WERI-Rb-1 (cell line): ENCODE results near the gene SERP2.

Source experiments
- DNase-seq: peaks from one replicate; pipeline ENCODE4 v3.0.0-alpha.2; 2020
- H3K27ac ChIP-seq: fragments of 250-450 bp; sonication (Bioruptor Pico); 2 replicates; pipeline ENCODE4 v1.5.1; 2020; ENCODE audit warnings: mild to moderate bottlenecking, moderate library complexity
- H3K27me3 ChIP-seq: fragments of 250-450 bp; sonication (Bioruptor Pico); 2 replicates; pipeline ENCODE4 v1.5.1; 2021; ENCODE audit warnings: mild to moderate bottlenecking, low read depth, moderate library complexity; ENCODE audit not compliant: insufficient read depth, severe bottlenecking
- H3K36me3 ChIP-seq: fragments of 250-450 bp; sonication (Bioruptor Pico); 2 replicates; pipeline ENCODE4 v1.5.1; 2020; ENCODE audit warnings: mild to moderate bottlenecking, moderate library complexity
- H3K4me3 ChIP-seq: 2 replicates; pipeline ENCODE4 v1.5.1; 2011; ENCODE audit warnings: low read depth, mild to moderate bottlenecking, control low read depth, low read length
- H3K9me3 ChIP-seq: fragments of 250-450 bp; sonication (Bioruptor Pico); 2 replicates; pipeline ENCODE4 v1.5.1; 2021; ENCODE audit warnings: mild to moderate bottlenecking, moderate library complexity; ENCODE audit not compliant: severe bottlenecking
- TF ChIP-seq, protein P1 (sequence below): IDR thresholded peaks from 2 replicates; pipeline ENCODE4 v1.5.1; 2011; ENCODE audit warnings: low read depth, mild to moderate bottlenecking, control low read depth, inconsistent platforms, low read length

The SERP2 gene

DNA sequence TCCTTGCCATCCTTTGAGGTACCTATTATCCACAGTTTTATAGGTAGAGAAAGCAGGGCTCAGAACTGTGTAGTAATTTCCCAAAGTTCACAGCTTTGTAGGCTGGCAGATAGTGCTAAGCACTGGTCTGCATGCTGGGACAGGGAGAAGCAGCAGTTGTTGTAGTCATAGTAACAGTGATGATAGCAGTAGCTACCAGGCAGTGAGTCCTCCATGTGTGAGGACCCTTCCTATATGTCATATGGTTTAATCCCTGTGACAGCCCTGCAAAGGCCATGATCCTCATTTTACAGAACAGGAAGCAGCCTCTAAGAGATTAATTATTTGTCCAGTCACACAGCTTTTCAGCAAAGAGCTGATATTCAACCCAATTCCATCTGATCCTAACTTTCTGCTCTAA lies 21.0 kb downstream of the SERP2 start:
- H3K4me3 ChIP-seq, result no peak overlapping the region

DNA sequence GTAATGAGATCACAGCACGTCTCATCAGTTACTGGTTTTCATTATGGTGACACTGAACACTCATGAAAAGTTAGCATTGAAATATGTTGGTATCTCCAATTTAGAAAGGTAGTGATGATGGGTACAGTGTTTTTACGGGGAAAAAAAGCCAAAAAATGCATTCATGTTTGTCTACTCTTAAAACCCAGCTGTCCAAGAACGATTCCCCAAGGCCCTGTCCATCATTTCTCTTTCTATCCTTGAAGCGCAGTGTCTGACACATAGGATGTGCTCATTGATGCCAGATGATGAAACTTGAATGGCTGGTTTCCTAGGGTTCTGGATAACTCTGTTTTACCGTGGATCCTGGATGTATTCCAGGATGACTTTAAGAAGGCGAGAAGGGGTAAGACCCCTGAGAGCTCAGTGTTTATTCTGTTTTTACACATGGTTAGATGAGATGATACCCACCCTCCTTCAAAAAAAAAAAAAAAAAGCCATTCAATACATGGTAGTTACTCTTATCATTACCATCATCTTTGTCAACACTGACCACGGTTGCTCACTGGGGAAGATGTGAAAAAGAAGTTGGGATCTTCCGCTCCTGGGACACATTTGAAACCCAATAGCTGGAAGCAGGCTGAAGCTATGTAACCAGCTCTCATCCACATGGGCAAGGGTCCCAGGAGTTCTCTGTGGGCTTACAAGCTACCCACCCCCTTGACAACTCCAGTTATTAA lies 22.5 kb downstream of the SERP2 start:
- no peaks in the 10 kb centered on the region for H3K9me3 ChIP-seq
- H3K36me3 ChIP-seq, result no peaks in the 10 kb centered on the region
- H3K4me3 ChIP-seq, result no peak overlapping the region
- no peak for DNase-seq
- H3K27me3 ChIP-seq, result no peaks in the 10 kb centered on the region
- H3K27ac ChIP-seq, result peak overlapping the region; percentile 68
- TF ChIP-seq, protein P1, sequence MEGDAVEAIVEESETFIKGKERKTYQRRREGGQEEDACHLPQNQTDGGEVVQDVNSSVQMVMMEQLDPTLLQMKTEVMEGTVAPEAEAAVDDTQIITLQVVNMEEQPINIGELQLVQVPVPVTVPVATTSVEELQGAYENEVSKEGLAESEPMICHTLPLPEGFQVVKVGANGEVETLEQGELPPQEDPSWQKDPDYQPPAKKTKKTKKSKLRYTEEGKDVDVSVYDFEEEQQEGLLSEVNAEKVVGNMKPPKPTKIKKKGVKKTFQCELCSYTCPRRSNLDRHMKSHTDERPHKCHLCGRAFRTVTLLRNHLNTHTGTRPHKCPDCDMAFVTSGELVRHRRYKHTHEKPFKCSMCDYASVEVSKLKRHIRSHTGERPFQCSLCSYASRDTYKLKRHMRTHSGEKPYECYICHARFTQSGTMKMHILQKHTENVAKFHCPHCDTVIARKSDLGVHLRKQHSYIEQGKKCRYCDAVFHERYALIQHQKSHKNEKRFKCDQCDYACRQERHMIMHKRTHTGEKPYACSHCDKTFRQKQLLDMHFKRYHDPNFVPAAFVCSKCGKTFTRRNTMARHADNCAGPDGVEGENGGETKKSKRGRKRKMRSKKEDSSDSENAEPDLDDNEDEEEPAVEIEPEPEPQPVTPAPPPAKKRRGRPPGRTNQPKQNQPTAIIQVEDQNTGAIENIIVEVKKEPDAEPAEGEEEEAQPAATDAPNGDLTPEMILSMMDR, result no peak

More for the DNA sequence above, 21.0 kb downstream of the SERP2 start:
- H3K27me3 ChIP-seq, result no peaks in the 10 kb centered on the region
- TF ChIP-seq, protein P1, result no peak
- peak; percentile 24 for DNase-seq
- H3K27ac ChIP-seq, result no peak overlapping the region
- H3K9me3 ChIP-seq, result no peaks in the 10 kb centered on the region
- H3K36me3 ChIP-seq, result no peaks in the 10 kb centered on the region

DNA sequence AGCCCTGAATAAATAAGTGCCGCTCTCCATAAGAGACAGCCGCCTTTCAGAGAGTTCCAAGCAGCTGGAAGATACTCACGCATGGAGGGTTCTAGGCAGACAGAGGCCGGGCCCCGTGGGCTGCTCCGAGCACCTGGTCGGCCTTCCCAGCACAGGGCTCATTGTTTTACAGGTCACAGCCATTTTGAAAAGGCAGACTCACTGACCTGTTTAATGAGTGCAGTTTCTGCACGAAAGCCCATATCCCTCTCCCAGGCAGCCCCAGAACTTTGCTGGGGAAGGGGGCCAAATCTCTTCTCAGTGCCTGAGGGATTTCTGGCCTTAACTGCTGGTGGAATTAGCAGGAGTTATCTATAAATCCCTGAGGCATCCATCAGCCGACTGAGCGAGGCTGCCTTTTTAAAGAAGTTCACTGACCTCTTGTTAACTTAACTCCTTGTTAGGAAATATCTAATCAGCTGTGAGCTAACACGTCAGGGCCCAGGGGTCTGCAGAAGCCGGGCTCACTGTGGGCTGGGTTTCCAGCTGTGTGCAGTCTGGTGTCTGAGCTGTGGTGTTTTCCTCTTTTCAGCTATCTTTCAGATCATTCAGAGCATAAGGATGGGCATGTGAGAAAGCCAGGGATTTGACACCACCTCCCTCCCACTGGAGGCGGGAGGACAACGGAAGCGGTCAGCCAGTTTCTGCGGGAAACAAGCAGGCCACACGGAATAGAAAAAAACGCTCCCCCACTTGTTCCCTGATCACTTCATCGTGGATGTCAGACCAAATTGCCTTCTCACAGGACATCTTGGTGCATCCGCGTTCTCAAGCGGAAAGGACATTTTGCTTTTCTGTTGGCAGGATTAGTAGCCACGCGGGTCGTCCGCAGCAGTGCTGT lies 23.3 kb downstream of the SERP2 start:
- peak; percentile 63 for DNase-seq
- Histone ChIP-seq H3K4me3 (peak overlapping the region; percentile 28), H3K27ac (peak overlapping the region; percentile 68), H3K9me3 (no peaks in the 10 kb centered on the region), H3K36me3 (no peaks in the 10 kb centered on the region), H3K27me3 (no peaks in the 10 kb centered on the region)
- TF ChIP-seq, protein P1, result no peak

DNA sequence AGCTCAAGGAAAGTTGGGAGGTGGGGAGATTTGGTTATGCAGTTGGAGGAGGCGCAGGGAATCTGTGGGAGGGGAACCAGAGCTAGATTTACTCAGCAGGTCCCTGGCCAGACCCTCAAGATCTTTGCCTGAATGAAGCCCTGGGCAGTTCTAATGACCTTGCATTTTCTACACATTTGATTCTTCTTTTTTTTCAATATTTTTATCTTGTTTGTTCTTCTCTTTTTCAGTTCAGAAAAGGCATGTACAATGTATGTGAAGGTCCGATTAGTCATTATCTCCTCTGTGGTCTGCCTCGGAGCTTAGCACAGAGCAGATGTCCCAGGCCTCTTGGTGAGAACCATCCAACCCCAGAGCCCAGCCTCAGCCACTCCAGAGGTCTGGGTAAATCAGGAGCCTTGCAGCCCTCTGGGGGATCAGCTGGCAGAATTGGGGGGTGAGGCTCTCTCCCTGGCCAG lies 24.2 kb downstream of the SERP2 start:
- no peaks in the 10 kb centered on the region for H3K9me3 ChIP-seq
- H3K27ac ChIP-seq, result peak overlapping the region; percentile 68
- H3K27me3 ChIP-seq, result no peaks in the 10 kb centered on the region
- H3K36me3 ChIP-seq, result no peaks in the 10 kb centered on the region
- H3K4me3 ChIP-seq, result peak overlapping the region; percentile 28
- peak; percentile 56 for DNase-seq
- TF ChIP-seq, protein P1, result no peak

DNA sequence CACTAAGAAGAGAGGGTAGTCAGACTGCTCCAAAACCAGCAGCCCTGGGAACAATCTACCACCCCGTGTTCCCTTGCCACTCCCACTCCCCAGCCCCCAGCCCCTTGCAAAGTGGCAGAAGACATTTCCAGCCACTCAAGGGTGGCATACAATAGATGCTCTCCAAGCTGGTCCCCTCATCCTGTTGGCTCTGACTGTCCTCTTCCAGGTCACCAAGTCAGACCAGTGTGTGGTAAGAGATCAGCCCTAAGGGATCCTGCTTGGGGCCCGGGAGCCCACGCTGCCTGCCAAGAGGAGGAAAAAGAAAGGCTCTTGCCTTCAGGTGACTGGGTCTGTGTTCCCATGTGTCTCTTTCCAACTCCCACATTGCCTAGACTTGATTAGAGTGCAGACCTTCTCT lies 25.0 kb downstream of the SERP2 start:
- Histone ChIP-seq H3K36me3 (no peaks in the 10 kb centered on the region), H3K27me3 (no peaks in the 10 kb centered on the region), H3K9me3 (no peaks in the 10 kb centered on the region), H3K4me3 (no peak overlapping the region), H3K27ac (no peak overlapping the region)
- DNase-seq, result no peak
- TF ChIP-seq, protein P1, result no peak
